ENCODE measurements around the gene INTS13.

DNA sequence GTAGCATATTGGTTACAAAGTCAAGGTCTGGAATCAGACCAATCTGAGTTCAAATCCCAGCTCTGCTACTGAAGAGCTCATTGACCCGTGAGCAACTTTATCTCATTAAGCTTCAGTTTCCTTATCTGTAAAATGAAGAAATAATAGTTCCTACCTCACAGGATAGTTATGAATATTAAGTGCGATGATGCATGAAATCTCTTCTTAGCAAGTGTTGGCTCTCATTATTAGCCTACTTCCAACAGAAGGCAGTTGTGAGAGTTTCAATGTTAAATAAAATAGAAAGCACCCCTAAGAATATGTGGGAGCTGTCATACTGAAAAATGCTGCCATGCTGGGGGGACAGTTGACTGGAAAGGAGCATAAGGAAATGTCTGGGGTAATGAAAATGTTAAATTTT is 65.8 kb downstream of the INTS13 start:
- TF ChIP-seq POLR2AphosphoS5 (IDR thresholded peaks at IDR 0.05) (no peak), POLR2A (IDR thresholded peaks at IDR 0.05) (no peak)
